Activated T-cell treated with anti-CD3 and anti-CD28 coated beads for 48 hours (primary cell): ENCODE measurements around the gene TPPP3.

Source experiments
- DNase-seq: peaks from one replicate; pipeline ENCODE4 v3.0.0-alpha.2; 2020; ENCODE audit warnings: low read depth

Gene TPPP3

DNA sequence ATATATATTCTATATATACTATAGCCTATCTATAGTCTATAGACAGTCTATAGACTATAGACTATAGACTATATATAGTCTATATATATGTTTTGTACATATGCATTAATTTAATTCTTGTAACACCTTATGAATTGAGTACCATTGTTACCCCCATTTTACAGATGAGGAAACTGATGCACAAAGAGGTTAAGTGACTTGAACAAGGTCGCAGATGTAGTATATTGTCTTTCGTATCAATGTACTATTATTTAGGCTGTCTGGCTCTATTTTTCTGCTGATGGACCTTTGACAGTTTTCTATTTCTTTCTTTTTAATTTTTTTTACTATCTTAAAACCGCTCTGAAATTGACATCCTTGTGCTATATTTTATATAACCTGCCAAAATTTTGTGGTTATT lies 52.0 kb downstream of the TPPP3 start:
- no peak for DNase-seq
